Measurements from ENCODE around the gene EXT2.

Gene EXT2

DNA sequence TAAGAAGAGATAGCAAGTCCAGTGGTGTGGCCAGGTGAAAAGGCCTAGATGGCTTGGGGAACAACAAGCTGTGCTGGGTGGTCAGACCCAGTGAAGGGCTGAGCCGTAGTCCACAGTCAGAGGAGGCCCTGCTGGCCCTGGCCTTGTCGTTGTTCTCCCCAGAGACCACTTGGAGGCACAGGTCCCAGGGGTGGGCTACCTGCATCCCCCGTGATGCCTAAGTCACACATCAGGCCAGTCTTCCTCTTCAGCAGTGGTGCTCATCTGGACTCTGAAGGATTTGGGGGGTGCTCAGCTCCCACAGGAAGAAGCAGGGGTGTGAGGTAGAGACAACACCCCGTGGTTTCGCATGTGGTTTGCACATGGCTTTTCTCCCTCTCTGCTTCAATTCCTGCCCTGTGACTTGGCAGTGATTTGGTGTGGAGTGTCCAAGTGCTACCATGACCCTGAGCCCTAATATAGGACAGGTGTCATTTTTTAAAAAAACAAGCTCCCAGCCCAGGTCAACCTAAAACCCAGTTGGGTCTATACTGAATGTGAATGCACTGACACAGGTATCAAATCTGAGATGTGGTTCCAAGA is 163.5 kb downstream of the EXT2 start:
- no peaks in the 10 kb centered on the region for H4K20me1 ChIP-seq (ENCODE audit: insufficient read depth, low read length)
- H3K27me3 ChIP-seq (replicated peaks; ENCODE audit: insufficient read depth, low read length): no peaks in the 10 kb centered on the region
- no peak overlapping the region for H3K4me2 ChIP-seq (ENCODE audit: low read depth, low read length)
- H3F3A ChIP-seq (ENCODE audit: insufficient read depth, low read length): no peaks in the 10 kb centered on the region; the same call in 1 of the 2 replicates
- H3K4me1 ChIP-seq (ENCODE audit: low read length): peaks cover 45% of the 10 kb centered on the region
- H3K27ac ChIP-seq (ENCODE audit: low read length): no peak overlapping the region
- no peak overlapping the region for H3K9ac ChIP-seq (ENCODE audit: low read length)
- H3K36me3 ChIP-seq (replicated peaks; ENCODE audit: insufficient read depth, low read length): no peaks in the 10 kb centered on the region
- H3K4me3 ChIP-seq (ENCODE audit: low read length): no peak overlapping the region
- TF ChIP-seq EZH2phosphoT487 (IDR thresholded peaks at IDR 0.05; ENCODE audit: low read length) (no peak), EZH2 (optimal IDR thresholded peaks at IDR 0.05; ENCODE audit: low read depth, low read length) (no peak)
- TF ChIP-seq, protein P1, sequence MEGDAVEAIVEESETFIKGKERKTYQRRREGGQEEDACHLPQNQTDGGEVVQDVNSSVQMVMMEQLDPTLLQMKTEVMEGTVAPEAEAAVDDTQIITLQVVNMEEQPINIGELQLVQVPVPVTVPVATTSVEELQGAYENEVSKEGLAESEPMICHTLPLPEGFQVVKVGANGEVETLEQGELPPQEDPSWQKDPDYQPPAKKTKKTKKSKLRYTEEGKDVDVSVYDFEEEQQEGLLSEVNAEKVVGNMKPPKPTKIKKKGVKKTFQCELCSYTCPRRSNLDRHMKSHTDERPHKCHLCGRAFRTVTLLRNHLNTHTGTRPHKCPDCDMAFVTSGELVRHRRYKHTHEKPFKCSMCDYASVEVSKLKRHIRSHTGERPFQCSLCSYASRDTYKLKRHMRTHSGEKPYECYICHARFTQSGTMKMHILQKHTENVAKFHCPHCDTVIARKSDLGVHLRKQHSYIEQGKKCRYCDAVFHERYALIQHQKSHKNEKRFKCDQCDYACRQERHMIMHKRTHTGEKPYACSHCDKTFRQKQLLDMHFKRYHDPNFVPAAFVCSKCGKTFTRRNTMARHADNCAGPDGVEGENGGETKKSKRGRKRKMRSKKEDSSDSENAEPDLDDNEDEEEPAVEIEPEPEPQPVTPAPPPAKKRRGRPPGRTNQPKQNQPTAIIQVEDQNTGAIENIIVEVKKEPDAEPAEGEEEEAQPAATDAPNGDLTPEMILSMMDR (IDR thresholded peaks at IDR 0.05; ENCODE audit: low read length): no peak
- no peaks in the 10 kb centered on the region for H3K79me2 ChIP-seq (ENCODE audit: low read length)
- no peak overlapping the region for H2AFZ ChIP-seq (ENCODE audit: low read length)
- H3K9me3 ChIP-seq (replicated peaks; ENCODE audit: insufficient read depth, low read length): no peaks in the 10 kb centered on the region
- no peak for DNase-seq
- no peaks in the 10 kb centered on the region for H3K9me2 ChIP-seq (replicated peaks; ENCODE audit: insufficient read depth, low read length)

GRCh38 chr11:44260081-44260480 is 164.6 kb downstream of the EXT2 start:
- no peaks in the 10 kb centered on the region for H3K9me3 ChIP-seq (replicated peaks; ENCODE audit: insufficient read depth, low read length)
- H2AFZ ChIP-seq (ENCODE audit: low read length): no peak overlapping the region
- H3K27ac ChIP-seq (ENCODE audit: low read length): no peak overlapping the region
- no peaks in the 10 kb centered on the region for H3K79me2 ChIP-seq (ENCODE audit: low read length)
- no peak overlapping the region for H3K9ac ChIP-seq (ENCODE audit: low read length)
- DNase-seq: peak; percentile 75
- no peaks in the 10 kb centered on the region for H4K20me1 ChIP-seq (ENCODE audit: insufficient read depth, low read length)
- H3F3A ChIP-seq (ENCODE audit: insufficient read depth, low read length): no peaks in the 10 kb centered on the region; the same call in 1 of the 2 replicates
- TF ChIP-seq EZH2phosphoT487 (IDR thresholded peaks at IDR 0.05; ENCODE audit: low read length) (no peak), EZH2 (optimal IDR thresholded peaks at IDR 0.05; ENCODE audit: low read depth, low read length) (no peak)
- TF ChIP-seq, protein P1 (IDR thresholded peaks at IDR 0.05; ENCODE audit: low read length): no peak
- H3K36me3 ChIP-seq (replicated peaks; ENCODE audit: insufficient read depth, low read length): no peaks in the 10 kb centered on the region
- no peaks in the 10 kb centered on the region for H3K27me3 ChIP-seq (replicated peaks; ENCODE audit: insufficient read depth, low read length)
- H3K4me1 ChIP-seq (ENCODE audit: low read length): peaks cover 45% of the 10 kb centered on the region
- no peaks in the 10 kb centered on the region for H3K9me2 ChIP-seq (replicated peaks; ENCODE audit: insufficient read depth, low read length)
- no peak overlapping the region for H3K4me3 ChIP-seq (ENCODE audit: low read length)
- no peak overlapping the region for H3K4me2 ChIP-seq (ENCODE audit: low read depth, low read length)

- Histone ChIP-seq H3K27me3 (replicated peaks; ENCODE audit: insufficient read depth, low read length) (no peaks in the 10 kb centered on the region), H3K4me3 (ENCODE audit: low read length) (no peak overlapping the region), H3K9me2 (replicated peaks; ENCODE audit: insufficient read depth, low read length) (no peaks in the 10 kb centered on the region), H3K9ac (ENCODE audit: low read length) (no peak overlapping the region), H3K79me2 (ENCODE audit: low read length) (no peaks in the 10 kb centered on the region), H3K4me1 (ENCODE audit: low read length) (peaks cover 35% of the 10 kb centered on the region), H3K9me3 (replicated peaks; ENCODE audit: insufficient read depth, low read length) (no peaks in the 10 kb centered on the region), H4K20me1 (ENCODE audit: insufficient read depth, low read length) (no peaks in the 10 kb centered on the region), H3F3A (ENCODE audit: insufficient read depth, low read length) (no peaks in the 10 kb centered on the region), H3K36me3 (replicated peaks; ENCODE audit: insufficient read depth, low read length) (no peaks in the 10 kb centered on the region), H2AFZ (ENCODE audit: low read length) (no peak overlapping the region), H3K4me2 (ENCODE audit: low read depth, low read length) (no peak overlapping the region), H3K27ac (ENCODE audit: low read length) (no peak overlapping the region)
- TF ChIP-seq, protein P1 (IDR thresholded peaks at IDR 0.05; ENCODE audit: low read length): no peak
- TF ChIP-seq EZH2phosphoT487 (IDR thresholded peaks at IDR 0.05; ENCODE audit: low read length): no peak
- no peak for TF ChIP-seq EZH2 (optimal IDR thresholded peaks at IDR 0.05; ENCODE audit: low read depth, low read length)
- no peak for DNase-seq
Observed at GRCh38 chr11:44261800-44262591, 166.5 kb downstream of the EXT2 start.

All from MM.1S (cell line).